Kidney (tissue), 14 donors: ENCODE measurements around the gene TTC28. TPM values are rescaled to one million over a fixed set of nuclear protein-coding genes. Genes with fewer than 3 reads are reported as not detected.
A peak's percentile ranks its signal among the peaks of the same experiment; 100 is the strongest.

Experiments used
- DNase-seq, 5 donors: peaks; one replicate each; pipeline ENCODE4 v3.0.0-alpha.2; 2013 to 2020
- FAIRE-seq: peaks from 2 replicates; lab custom pipeline; 2012; peaks lifted over from hg19 to GRCh38; lab: Jason Lieb, UNC
- H3K27ac ChIP-seq, 2 donors: one replicate each; pipeline ENCODE4 v1.7.0; 2013; ENCODE audit warnings: low read depth in 2 of 2, low read length in 2 of 2, inconsistent platforms in 1 of 2
- H3K27me3 ChIP-seq: one replicate; pipeline ENCODE4 v1.7.1; 2013; ENCODE audit warnings: low read length, inconsistent platforms; ENCODE audit not compliant: control insufficient read depth, insufficient read depth
- H3K36me3 ChIP-seq, 3 donors: one replicate each; pipeline versions ENCODE4 v1.7.0 to v1.7.1; 2013; ENCODE audit warnings: low read length in 3 of 3, control low read depth in 1 of 3, inconsistent platforms in 1 of 3; ENCODE audit not compliant: insufficient read depth in 3 of 3, control insufficient read depth in 2 of 3
- H3K4me1 ChIP-seq, 3 donors: one replicate each; pipeline versions ENCODE4 v1.7.0 to v1.7.1; 2013; ENCODE audit warnings: low read length in 3 of 3, inconsistent platforms in 1 of 3, low read depth in 1 of 3; ENCODE audit not compliant: control insufficient read depth in 2 of 3, insufficient read depth in 2 of 3
- H3K4me3 ChIP-seq, 3 donors: one replicate each; pipeline versions ENCODE4 v1.7.0 to v1.8.1; 2013; ENCODE audit warnings: low read length in 3 of 3, control low read depth in 1 of 3, inconsistent platforms in 1 of 3
- H3K9ac ChIP-seq, 3 donors: one replicate each; pipeline versions ENCODE4 v1.7.0 to v1.7.1; 2013; ENCODE audit warnings: low read length in 3 of 3, control low read depth in 1 of 3, inconsistent platforms in 1 of 3
- H3K9me3 ChIP-seq, 3 donors: one replicate each; pipeline versions ENCODE4 v1.7.0 to v1.7.1; 2013; ENCODE audit warnings: low read length in 3 of 3, control low read depth in 1 of 3, inconsistent platforms in 1 of 3; ENCODE audit not compliant: control insufficient read depth in 2 of 3, insufficient read depth in 1 of 3
- intact Hi-C: fragments of 100-400 bp; cut with DNase I; formaldehyde crosslinking; loops from one replicate; pipeline ENCODE4 v1.11.1; 2022
- polyA plus RNA-seq: library from polyadenylated mRNA; stranded (reverse); fragments of 350-450 nt; fragmentation: Illumina TruSeq; extraction: RNeasy Lipid Tissue Mini Kit (QIAGEN cat#74804); gene quantifications from one replicate; pipeline ENCODE4 v1.2.3, GENCODE V29; 2014; ENCODE audit warnings: low read depth, low replicate concordance; ENCODE audit not compliant: insufficient read depth
- total RNA-seq: library from RNA; stranded (reverse); fragmentation: NEBNext Ultra II Directional; extraction: Animal tissue kit (Norgen Biotek cat#: 25700); gene quantifications from one replicate; pipeline ENCODE4 v1.2.1, GENCODE V29; 2021
- TF ChIP-seq, protein P1 (sequence below): IDR thresholded peaks from 3 replicates; pipeline ENCODE4 v1.5.1; 2012; ENCODE audit warnings: mild to moderate bottlenecking, moderate library complexity, borderline replicate concordance; ENCODE audit not compliant: insufficient read depth; ENCODE audit errors: extremely low read depth
- donor health status: control.
- donor health status: control.
- donor health status: control.
- donor health status: control.
- donor health status: control.
- donor health status: DM: yes; HTN: yes; CAD: no.
- donor health status: Normal renal cell carcinoma (clear cell type).

Gene TTC28
- total and polyA plus RNA-seq, 2 donors from 2014 or later, result 3.5 to 40.2 TPM

DNA sequence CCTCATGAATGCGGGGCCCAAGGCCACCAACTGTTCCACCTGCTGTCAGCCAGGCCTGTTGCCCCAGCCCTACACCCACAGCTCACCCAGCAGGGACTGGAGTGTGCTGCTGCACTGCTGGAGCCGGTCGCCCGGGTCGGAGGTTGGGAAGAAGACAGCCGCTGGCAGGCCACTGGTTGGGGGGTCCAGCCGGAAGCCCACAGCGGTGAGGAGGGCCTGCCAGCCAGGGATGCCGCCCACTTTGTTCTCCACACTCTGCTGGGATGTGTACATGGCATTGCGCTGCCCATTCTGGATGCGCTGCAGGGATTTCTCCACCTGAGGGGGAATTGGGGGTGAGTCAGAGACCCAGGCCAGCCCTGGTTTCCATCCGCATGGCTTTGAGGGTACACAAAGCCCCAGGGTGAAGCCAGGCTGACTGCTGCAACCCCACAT is 686.4 kb downstream of the TTC28 start:
- Histone ChIP-seq H3K9ac (no peak overlapping the region), H3K9me3 (no peaks in the 10 kb centered on the region), H3K27ac (no peak overlapping the region), H3K27me3 (no peaks in the 10 kb centered on the region), H3K36me3 (peaks cover 3 to 21% (median 5%) of the 10 kb centered on the region in 3 donors), H3K4me1 (peaks cover 0 to 2% (median 0%) of the 10 kb centered on the region in 3 donors), H3K4me3 (no peak overlapping the region)
- TF ChIP-seq, protein P1, sequence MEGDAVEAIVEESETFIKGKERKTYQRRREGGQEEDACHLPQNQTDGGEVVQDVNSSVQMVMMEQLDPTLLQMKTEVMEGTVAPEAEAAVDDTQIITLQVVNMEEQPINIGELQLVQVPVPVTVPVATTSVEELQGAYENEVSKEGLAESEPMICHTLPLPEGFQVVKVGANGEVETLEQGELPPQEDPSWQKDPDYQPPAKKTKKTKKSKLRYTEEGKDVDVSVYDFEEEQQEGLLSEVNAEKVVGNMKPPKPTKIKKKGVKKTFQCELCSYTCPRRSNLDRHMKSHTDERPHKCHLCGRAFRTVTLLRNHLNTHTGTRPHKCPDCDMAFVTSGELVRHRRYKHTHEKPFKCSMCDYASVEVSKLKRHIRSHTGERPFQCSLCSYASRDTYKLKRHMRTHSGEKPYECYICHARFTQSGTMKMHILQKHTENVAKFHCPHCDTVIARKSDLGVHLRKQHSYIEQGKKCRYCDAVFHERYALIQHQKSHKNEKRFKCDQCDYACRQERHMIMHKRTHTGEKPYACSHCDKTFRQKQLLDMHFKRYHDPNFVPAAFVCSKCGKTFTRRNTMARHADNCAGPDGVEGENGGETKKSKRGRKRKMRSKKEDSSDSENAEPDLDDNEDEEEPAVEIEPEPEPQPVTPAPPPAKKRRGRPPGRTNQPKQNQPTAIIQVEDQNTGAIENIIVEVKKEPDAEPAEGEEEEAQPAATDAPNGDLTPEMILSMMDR, result no peak
- intact Hi-C loops, result no loop called here
- DNase-seq, result peak in 1 of 5 donors; percentile 67
- no peak for FAIRE-seq

DNA sequence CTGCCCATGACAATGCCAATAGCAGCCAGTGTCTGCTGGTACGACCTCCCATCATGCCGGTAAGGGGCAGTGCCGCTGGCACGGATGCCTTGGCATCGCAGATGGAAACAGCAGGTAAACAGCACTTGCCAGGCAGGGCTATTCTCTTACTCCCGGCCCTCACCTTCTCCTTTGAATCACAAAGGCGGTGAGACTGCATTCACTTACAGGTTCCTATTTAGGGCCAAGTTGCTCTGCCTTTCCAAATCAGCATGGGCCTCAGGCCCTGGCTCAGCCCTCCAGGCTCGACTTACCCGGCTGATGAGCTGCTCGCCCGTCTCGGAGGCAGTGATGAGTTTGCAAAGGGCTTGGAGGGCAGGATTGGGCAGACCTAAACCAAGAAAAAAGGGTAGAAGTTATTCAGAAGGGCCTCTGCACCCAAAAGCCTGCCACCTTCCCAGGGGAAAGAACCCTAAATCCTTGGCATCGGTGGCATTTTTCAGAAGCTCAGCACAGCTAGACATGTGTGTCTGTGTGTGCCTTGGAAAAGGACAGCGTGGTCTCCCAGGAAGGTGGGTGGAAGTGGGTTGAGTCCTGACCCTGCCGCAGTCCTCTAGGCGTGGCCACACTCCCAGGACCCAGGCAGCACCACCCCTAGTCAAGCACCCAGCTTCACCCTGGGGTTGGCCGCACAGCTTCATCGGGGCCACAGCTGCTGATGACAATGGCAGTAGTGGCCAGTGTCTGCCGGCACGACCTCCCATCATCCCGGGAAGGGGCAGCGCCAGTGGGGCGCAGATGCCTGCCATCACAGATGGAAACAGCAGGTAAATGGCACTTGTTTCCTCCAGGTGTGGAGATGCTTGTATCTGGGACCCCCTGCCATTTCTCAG is 687.1 kb downstream of the TTC28 start:
- H3K36me3 ChIP-seq, result peaks cover 2 to 14% (median 3%) of the 10 kb centered on the region in 3 donors
- no peak overlapping the region for H3K4me3 ChIP-seq
- no peaks in the 10 kb centered on the region for H3K27me3 ChIP-seq
- FAIRE-seq (no peak), DNase-seq (peak in 2 of 5 donors; percentile 36 to 51)
- TF ChIP-seq, protein P1, result no peak
- no peaks in the 10 kb centered on the region for H3K9me3 ChIP-seq
- peaks cover 0 to 2% (median 0%) of the 10 kb centered on the region in 3 donors for H3K4me1 ChIP-seq
- intact Hi-C loops, result no loop called here
- H3K9ac ChIP-seq, result no peak overlapping the region
- no peak overlapping the region for H3K27ac ChIP-seq

DNA sequence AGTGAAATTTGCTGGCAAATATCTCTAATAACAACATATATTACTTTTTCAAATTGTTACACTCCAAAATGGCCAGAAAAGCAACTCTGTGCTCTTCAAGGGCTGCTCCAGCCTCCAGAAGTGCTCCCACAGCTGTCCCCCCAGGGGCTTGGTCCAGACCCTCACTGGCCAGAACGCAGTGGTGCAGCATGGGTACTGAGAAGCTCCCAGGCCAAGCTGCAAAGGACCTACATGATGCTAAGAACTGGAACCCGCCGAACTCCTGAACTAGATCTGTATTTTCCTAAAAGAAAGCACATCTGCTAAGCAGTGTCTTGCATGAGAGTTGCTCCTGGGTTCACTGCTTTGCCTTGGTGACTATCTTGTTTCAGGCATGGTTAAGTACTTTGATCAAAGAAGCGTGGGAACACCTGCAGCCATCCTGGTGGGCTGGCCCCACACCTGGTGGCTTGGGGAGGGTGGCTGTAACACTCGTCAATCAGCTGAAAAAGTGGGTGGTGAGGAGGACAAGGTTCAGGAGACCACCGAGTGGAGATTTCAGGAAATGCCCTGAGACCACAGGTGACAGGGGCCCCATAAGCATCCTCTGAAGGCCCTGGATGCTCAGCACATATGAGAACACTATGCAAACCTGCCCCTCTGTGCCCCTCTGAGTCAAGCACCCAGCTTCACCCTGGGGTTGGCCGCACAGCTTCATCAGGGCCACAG is 687.9 kb downstream of the TTC28 start:
- Histone ChIP-seq H3K9ac (no peak overlapping the region), H3K4me1 (peaks cover 0 to 2% (median 0%) of the 10 kb centered on the region in 3 donors), H3K36me3 (peaks cover 2 to 15% (median 3%) of the 10 kb centered on the region in 3 donors), H3K27ac (no peak overlapping the region), H3K4me3 (no peak overlapping the region), H3K27me3 (no peaks in the 10 kb centered on the region), H3K9me3 (no peaks in the 10 kb centered on the region)
- no peak for FAIRE-seq
- intact Hi-C loops, result no loop called here
- peak in 2 of 5 donors; percentile 35 to 39 for DNase-seq
- TF ChIP-seq, protein P1, result no peak
